ENCODE results near the gene HMGN1. TPM values are rescaled to one million over a fixed set of nuclear protein-coding genes. Genes with fewer than 3 reads are reported as not detected.

HMGN1 gene
- total RNA-seq, 1 experiment from 2014 or later, result 516 TPM

DNA sequence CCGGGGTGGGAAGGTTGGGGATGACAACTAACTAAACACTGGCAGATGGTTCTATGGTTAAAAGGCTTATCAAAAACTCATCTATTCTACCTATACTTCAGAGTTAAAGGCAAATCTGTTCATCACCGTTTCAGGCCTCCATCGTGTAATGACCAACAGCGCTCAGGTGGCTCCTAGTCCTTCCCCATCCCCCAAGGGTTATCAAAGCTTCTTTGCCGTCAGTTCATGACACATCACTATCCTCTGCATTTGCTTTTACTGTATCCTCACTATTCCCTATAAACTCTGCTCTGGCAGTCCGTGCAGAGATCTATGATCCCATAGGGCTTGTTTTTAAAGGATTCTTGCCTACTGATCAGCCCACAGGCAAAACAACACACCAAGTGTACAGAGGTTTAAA is 8.2 kb downstream of the HMGN1 start:
- no peak overlapping the region for H3K9ac ChIP-seq (ENCODE audit: extremely low read depth, insufficient read length, low read length)
- no peak overlapping the region for H4K5ac ChIP-seq (ENCODE audit: insufficient read length, low read depth, low read length)
- peak overlapping the region in 1 of 3 experiments; percentile 70; a peak in 2 of 7 replicates for H3K27ac Mint-ChIP-seq
- no peak overlapping the region; a peak in 1 of 5 replicates for H3K4me3 Mint-ChIP-seq
- no peak overlapping the region for H3K14ac ChIP-seq (ENCODE audit: insufficient read depth, low read length)
- H3T11ph ChIP-seq (ENCODE audit: low read length), result no peak overlapping the region
- H2BK5ac ChIP-seq (ENCODE audit: insufficient read length, low read length), result no peak overlapping the region
- H2AFZ ChIP-seq (ENCODE audit: low read length), result no peak overlapping the region
- H3K9me3 Mint-ChIP-seq, result no peaks in the 10 kb centered on the region
- peaks cover 3% of the 10 kb centered on the region; the same call in 1 of the 2 replicates for H3K79me2 ChIP-seq (ENCODE audit: insufficient read depth, low read length)
- peaks cover 30 to 43% (median 43%) of the 10 kb centered on the region in 3 experiments for H3K36me3 Mint-ChIP-seq (ENCODE audit: insufficient read depth in 1 of 3, low read depth in 3 of 3)
- WGBS (ENCODE audit: extremely low coverage, insufficient read length, low lambda C conversion rate), result no CpG with 5 or more reads among the region's 6 CpGs
- no peak overlapping the region for H3K4ac ChIP-seq (ENCODE audit: low read depth, low read length)
- no peak overlapping the region for H3K18ac ChIP-seq (ENCODE audit: insufficient read length, low read depth, low read length)
- H3K23me2 ChIP-seq (ENCODE audit: insufficient read length, low read depth, low read length, poor library complexity, severe bottlenecking), result no peaks in the 10 kb centered on the region
- H2BK20ac ChIP-seq (ENCODE audit: low read depth, low read length, poor library complexity, severe bottlenecking), result no peak overlapping the region
- no peak overlapping the region for H2BK12ac ChIP-seq (ENCODE audit: insufficient read length, low read depth, low read length)
- peaks cover 11% of the 10 kb centered on the region in 2 experiments for H3K4me1 Mint-ChIP-seq
- H3K56ac ChIP-seq (ENCODE audit: insufficient read length, low read depth, low read length), result no peak overlapping the region
- TF ChIP-seq, protein P1, sequence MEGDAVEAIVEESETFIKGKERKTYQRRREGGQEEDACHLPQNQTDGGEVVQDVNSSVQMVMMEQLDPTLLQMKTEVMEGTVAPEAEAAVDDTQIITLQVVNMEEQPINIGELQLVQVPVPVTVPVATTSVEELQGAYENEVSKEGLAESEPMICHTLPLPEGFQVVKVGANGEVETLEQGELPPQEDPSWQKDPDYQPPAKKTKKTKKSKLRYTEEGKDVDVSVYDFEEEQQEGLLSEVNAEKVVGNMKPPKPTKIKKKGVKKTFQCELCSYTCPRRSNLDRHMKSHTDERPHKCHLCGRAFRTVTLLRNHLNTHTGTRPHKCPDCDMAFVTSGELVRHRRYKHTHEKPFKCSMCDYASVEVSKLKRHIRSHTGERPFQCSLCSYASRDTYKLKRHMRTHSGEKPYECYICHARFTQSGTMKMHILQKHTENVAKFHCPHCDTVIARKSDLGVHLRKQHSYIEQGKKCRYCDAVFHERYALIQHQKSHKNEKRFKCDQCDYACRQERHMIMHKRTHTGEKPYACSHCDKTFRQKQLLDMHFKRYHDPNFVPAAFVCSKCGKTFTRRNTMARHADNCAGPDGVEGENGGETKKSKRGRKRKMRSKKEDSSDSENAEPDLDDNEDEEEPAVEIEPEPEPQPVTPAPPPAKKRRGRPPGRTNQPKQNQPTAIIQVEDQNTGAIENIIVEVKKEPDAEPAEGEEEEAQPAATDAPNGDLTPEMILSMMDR (conservative IDR thresholded peaks at IDR 0.05), result no peak
- no peaks in the 10 kb centered on the region for H4K20me1 ChIP-seq (ENCODE audit: control insufficient read depth, insufficient read depth, insufficient read length)
- no peaks in the 10 kb centered on the region for H3K9me3 ChIP-seq (ENCODE audit: control insufficient read depth, low read depth, low read length)
- H2AK5ac ChIP-seq (ENCODE audit: insufficient read length, low read length), result no peak overlapping the region
- DNase-seq, result no peak
- no peak overlapping the region for H4K8ac ChIP-seq (replicated peaks; ENCODE audit: insufficient read length, low read depth, low read length)
- H3K79me1 ChIP-seq (ENCODE audit: insufficient read depth, low read depth, low read length, poor library complexity, severe bottlenecking), result no peaks in the 10 kb centered on the region
- H3K27ac ChIP-seq (ENCODE audit: insufficient read length, low read depth, low read length), result no peak overlapping the region
- H3K23ac ChIP-seq (ENCODE audit: insufficient read length, low read depth, low read length), result no peak overlapping the region
- H3K4me1 ChIP-seq (ENCODE audit: insufficient read depth, low read length), result no peaks in the 10 kb centered on the region
- H4K91ac ChIP-seq (ENCODE audit: insufficient read length, low read depth, low read length), result no peak overlapping the region
- no peak overlapping the region for H2BK120ac ChIP-seq (ENCODE audit: low read depth, low read length, poor library complexity, severe bottlenecking)
- H3K4me2 ChIP-seq (ENCODE audit: insufficient read depth, insufficient read length, low read length), result no peak overlapping the region
- H3K27me3 Mint-ChIP-seq (ENCODE audit: low read depth), result no peaks in the 10 kb centered on the region
- no peaks in the 10 kb centered on the region for H3K27me3 ChIP-seq (ENCODE audit: insufficient read depth, low read length)
- no peak overlapping the region for H2BK15ac ChIP-seq (ENCODE audit: low read depth, low read length)

Data from H9 (cell line).